ENCODE measurements around the gene JAM3. TPM values are rescaled to one million over a fixed set of nuclear protein-coding genes. Genes with fewer than 3 reads are reported as not detected.

JAM3 gene
- total RNA-seq, 1 donor from 2014 or later, result 50.3 TPM

DNA sequence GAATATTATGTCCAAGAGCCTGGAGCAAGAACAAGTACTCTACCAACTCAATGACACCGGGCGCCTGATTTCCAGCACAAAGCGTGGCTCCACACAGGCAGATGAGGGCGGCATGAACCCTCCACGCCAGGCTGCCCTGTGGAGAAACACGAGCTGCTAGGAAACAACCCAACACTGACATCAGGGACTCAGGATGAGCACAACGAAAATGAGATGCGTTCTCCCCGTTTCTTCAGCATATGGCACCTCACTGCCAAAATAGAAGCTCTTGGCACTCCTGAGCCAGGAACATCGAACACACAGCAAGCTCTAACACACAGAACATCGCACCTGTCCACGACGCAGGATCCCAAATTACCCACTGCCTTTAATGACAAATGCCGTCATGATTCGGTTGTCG lies 86.6 kb downstream of the JAM3 start:
- TF ChIP-seq CTCF (conservative IDR thresholded peaks at IDR 0.05), result no peak
- DNase-seq (ENCODE audit: extremely low spot score, unreplicated experiment), result peak; percentile 40
- Mint-ChIP-seq H3K4me1 (ENCODE audit: unreplicated experiment) (no peaks in the 10 kb centered on the region), H3K9me3 (no peaks in the 10 kb centered on the region), H3K27me3 (no peaks in the 10 kb centered on the region), H3K27ac (no peak overlapping the region), H3K4me3 (no peak overlapping the region), H3K36me3 (peaks cover 31% of the 10 kb centered on the region)

DNA sequence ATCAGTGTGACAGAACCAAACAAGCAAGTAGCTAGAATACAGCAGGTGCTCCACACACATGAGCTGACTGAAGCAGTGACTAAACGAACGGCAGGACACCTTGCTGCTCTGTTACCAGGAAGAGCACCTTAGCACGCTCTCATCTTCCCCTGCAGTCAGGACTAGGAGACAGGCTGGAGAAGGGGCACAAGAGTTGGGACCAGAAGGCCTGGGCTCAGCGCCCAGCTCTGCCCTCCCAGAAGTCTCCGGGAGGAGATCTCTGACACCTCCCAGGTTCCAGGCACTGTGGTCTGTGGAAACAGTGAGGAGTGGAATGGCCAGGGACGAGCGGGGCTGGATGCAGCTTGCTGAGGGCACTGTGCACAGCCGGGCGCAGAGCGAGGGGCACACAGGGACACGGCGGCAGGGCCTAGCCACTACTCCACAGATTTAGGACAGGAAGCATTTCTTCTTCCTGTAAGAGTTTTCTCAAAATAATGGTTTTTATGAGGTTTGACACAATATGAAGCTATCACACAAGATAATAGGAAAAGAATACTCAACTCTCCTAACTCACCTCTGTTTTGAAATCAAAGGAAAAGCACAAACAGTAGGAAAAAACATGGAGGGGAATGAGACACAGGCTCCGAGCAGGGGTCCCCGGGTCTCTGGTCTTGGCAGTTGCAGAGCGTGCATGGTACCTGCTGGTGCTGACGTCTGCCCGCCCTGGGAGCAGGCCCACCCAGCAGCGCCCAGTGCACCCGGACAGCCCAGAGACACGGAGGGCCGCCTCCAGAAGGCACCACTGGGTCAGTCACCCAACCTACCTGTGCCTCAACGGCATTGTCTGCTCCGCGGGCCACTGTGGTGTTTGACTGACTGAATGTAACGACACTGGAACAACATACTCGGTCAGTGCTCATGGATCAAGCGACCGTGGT lies 87.3 kb downstream of the JAM3 start:
- peak; percentile 53 for DNase-seq (ENCODE audit: extremely low spot score, unreplicated experiment)
- Mint-ChIP-seq H3K36me3 (peaks cover 30% of the 10 kb centered on the region), H3K4me3 (no peak overlapping the region), H3K9me3 (no peaks in the 10 kb centered on the region), H3K27ac (no peak overlapping the region), H3K27me3 (no peaks in the 10 kb centered on the region), H3K4me1 (ENCODE audit: unreplicated experiment) (no peaks in the 10 kb centered on the region)
- TF ChIP-seq CTCF (conservative IDR thresholded peaks at IDR 0.05), result no peak

DNA sequence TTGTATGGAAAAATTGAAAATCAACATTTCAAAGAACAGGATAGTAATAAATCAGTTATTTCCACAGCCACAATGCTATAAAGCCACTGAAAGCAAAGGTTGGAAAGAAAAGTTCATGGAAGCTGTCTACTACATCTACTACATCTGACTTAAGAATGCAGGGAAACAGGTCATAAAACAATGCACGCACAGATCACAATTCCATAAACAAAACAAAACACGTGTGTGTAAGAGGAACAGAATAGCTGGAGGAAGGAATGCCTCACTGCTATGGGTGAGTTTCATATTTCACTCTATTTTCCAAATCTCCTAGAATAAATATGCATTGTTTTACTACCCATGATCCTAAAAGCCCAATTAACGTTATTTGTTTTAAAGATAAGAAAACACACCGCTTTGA lies 88.6 kb downstream of the JAM3 start:
- Mint-ChIP-seq H3K27me3 (no peaks in the 10 kb centered on the region), H3K4me3 (no peak overlapping the region), H3K9me3 (no peaks in the 10 kb centered on the region), H3K4me1 (ENCODE audit: unreplicated experiment) (no peaks in the 10 kb centered on the region), H3K27ac (no peak overlapping the region), H3K36me3 (peaks cover 31% of the 10 kb centered on the region)
- no peak for DNase-seq (ENCODE audit: extremely low spot score, unreplicated experiment)
- TF ChIP-seq CTCF (conservative IDR thresholded peaks at IDR 0.05), result no peak

- H3K36me3 Mint-ChIP-seq, result peaks cover 36% of the 10 kb centered on the region
- no peak overlapping the region for H3K27ac Mint-ChIP-seq
- DNase-seq (ENCODE audit: extremely low spot score, unreplicated experiment), result peak; percentile 45
- H3K4me1 Mint-ChIP-seq (ENCODE audit: unreplicated experiment), result no peaks in the 10 kb centered on the region
- no peaks in the 10 kb centered on the region for H3K27me3 Mint-ChIP-seq
- no peak for TF ChIP-seq CTCF (conservative IDR thresholded peaks at IDR 0.05)
- no peaks in the 10 kb centered on the region for H3K9me3 Mint-ChIP-seq
- H3K4me3 Mint-ChIP-seq, result no peak overlapping the region
These were observed 89.2 kb downstream of the JAM3 start for GRCh38 chr11:134158023-134158422.

- peaks cover 9% of the 10 kb centered on the region for H3K9me3 Mint-ChIP-seq
- no peaks in the 10 kb centered on the region for H3K27me3 Mint-ChIP-seq
- no peak overlapping the region for H3K27ac Mint-ChIP-seq
- DNase-seq (ENCODE audit: extremely low spot score, unreplicated experiment), result peak; percentile 37
- no peak for TF ChIP-seq CTCF (conservative IDR thresholded peaks at IDR 0.05)
- no peak overlapping the region for H3K4me3 Mint-ChIP-seq
- no peaks in the 10 kb centered on the region for H3K4me1 Mint-ChIP-seq (ENCODE audit: unreplicated experiment)
- H3K36me3 Mint-ChIP-seq, result peaks cover 50% of the 10 kb centered on the region
These were observed 90.8 kb downstream of the JAM3 start for GRCh38 chr11:134159652-134160051.
